Measurements from ENCODE around the gene ETNK2. TPM values are rescaled to one million over a fixed set of nuclear protein-coding genes. Genes with fewer than 3 reads are reported as not detected.

The ETNK2 gene
- total RNA-seq, 2 donors from 2014 or later: 0.84 to 1.6 TPM

GRCh38 chr1:204139952-204140351 is 11.9 kb downstream of the ETNK2 start:
- ATAC-seq (no peak), DNase-seq (ENCODE audit: low spot score in 2 of 2) (no peak)
- no peaks in the 10 kb centered on the region for H3K36me3 Mint-ChIP-seq
- H3K9me3 Mint-ChIP-seq: no peaks in the 10 kb centered on the region
- no peak overlapping the region for H3K27ac Mint-ChIP-seq

DNA sequence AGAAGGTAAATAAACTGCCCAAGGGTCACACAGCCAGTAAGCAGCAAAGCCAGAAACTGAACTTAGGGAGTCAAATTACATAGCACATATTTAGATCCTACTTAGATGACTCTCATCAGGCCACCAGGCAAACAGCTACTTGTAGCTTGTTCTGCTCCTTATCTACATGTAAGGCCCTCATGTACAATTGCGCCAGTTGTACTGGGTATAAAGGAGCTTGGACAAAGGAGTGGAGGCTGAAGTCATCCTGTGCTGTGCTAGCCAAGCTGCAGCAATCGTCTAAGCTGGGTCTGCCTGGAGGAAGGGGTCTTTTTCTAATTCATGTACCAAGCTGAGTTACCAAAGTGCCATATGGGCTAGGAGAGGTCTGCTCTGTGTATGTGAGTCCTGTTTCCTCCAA is 12.8 kb downstream of the ETNK2 start:
- H3K9me3 Mint-ChIP-seq: no peaks in the 10 kb centered on the region
- H3K36me3 Mint-ChIP-seq: no peaks in the 10 kb centered on the region
- H3K27ac Mint-ChIP-seq: no peak overlapping the region
- DNase-seq (ENCODE audit: low spot score in 2 of 2): no peak
- ATAC-seq: no peak

DNA sequence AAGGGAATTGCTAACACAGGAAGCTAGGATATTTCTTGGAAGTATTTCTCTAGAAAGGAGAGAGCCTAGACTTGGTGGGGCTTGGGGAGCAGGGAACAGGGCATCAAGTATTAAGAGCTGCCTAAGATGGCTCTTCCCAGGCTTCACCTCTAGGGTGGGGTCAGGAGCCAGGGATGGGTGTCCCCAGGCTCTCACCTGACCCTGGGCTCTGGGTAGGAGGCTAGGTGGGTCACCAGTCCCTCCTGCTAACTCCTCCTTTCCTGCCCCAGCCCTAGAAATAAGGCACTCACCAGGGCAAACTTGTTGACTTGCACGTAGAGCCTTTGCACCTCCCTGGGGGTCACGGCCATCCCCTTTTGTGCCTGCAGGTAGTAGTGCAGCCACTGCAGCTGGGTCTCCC is 15.0 kb downstream of the ETNK2 start:
- Mint-ChIP-seq H3K36me3 (no peaks in the 10 kb centered on the region), H3K27ac (no peak overlapping the region), H3K9me3 (no peaks in the 10 kb centered on the region)
- DNase-seq (ENCODE audit: low spot score in 2 of 2) (no peak), ATAC-seq (no peak)

DNA sequence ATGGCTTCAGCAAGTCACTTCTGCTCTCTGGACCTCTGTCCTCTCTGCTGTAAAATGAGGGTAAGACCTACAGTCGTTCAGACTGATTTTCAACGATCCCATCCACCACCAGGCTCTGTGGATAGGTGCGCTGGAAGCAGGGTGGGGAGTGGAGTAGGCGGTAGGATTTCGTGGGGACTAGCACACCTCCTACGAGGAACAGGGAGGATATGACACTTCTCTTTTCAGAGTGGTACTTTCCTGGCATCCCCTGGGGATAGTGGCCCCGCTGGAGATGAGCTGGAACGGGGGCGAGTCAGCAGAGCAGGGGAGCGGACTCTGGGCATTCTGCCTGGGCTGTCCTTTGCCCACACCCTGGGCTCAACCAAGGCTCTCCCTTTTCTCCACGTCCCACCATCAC is 17.7 kb downstream of the ETNK2 start:
- no peaks in the 10 kb centered on the region for H3K9me3 Mint-ChIP-seq
- no peak for ATAC-seq
- no peaks in the 10 kb centered on the region for H3K36me3 Mint-ChIP-seq

DNA sequence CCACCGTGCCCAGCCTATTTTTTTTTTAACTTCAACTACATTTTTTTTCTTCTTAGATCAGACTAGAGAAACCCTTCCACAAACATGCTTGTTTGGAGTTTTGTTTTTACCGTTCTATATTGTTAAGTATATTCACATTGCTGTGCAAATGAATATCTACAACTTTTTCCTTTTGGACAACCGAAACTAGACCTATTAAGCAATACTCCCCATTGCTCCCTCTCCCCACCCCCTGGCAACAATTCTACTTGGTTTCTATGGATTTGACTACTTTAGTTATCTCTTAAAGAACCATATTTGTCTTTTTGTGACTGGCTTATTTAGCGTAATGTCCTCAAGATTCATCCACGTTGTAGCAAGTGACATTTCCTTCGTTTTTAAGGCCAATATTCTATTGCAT is 19.1 kb downstream of the ETNK2 start:
- H3K27ac Mint-ChIP-seq: no peak overlapping the region
- DNase-seq (ENCODE audit: low spot score in 2 of 2): no peak
- no peaks in the 10 kb centered on the region for H3K9me3 Mint-ChIP-seq
- ATAC-seq: no peak
- no peaks in the 10 kb centered on the region for H3K36me3 Mint-ChIP-seq

More for the DNA sequence above, 17.7 kb downstream of the ETNK2 start:
- no peak overlapping the region for H3K27ac Mint-ChIP-seq
- no peak for DNase-seq (ENCODE audit: low spot score in 2 of 2)

DNA sequence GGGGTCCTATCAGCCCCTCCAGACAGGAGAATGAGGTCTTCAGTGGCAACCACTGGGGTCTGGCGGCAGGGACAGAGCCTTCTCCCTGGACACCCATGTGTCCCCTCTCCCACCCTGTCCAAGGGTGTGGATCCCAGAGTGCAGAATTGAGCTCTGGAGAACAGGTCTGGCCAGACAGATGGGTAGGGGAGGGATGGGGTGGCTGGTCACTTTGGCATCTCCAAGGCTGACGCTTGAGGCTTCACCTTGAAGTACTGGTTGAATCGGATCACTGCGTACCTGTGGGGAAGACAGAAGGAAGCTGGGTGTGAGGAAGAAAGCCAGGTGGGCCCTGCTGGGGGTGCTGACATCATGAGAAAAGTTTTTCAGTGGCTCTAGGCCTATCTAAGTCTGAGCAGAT is 19.9 kb downstream of the ETNK2 start:
- DNase-seq (ENCODE audit: low spot score in 2 of 2): no peak
- Mint-ChIP-seq H3K36me3 (no peaks in the 10 kb centered on the region), H3K9me3 (no peaks in the 10 kb centered on the region), H3K27ac (no peak overlapping the region)
- ATAC-seq: no peak

DNA sequence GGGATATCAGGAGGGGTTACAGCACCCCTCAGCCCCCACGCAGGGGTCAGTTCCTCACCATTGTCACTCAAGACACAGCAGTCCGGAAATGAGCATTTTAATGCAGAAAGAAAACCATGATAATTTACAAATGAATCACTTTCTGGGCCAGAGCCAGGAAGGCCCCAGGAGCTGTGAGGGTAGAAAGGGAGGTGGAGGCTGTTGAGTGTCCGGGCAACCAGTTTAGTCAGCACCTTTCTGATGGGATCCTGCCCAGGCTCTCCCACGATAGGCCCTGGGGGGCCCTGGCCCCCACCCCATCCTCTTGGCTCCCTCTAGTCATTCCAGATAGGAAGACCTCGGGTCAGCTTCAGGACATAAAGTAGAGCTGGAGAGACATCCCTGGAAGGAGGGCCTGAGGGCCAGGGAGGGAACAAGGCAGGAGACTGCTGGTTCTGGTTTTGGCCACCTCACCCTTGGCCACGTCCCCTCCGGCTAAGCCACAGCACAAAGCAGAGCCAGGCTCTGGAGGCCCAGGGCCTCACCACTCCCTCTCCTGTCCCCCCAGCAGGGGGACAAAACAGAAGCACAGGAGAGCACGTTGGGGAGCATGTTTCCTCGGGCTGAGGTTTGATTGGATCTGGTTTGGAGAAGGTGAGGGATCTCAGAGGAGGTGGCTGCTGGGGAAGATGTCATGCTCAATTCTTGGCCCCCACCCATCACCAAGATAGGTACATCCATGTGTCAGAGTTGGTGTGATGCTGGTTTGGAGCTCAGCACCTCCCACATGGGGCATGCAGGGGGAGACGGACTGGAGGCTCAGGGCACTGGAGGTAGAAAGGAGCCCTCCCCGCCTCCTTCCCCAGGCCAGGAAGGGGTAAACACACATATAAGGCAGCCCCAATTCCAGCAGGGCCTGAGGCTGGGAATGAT is 20.6 kb downstream of the ETNK2 start:
- Mint-ChIP-seq H3K36me3 (no peaks in the 10 kb centered on the region), H3K27ac (peak overlapping the region in 1 of 2 donors; percentile 77), H3K9me3 (no peaks in the 10 kb centered on the region)
- DNase-seq (ENCODE audit: low spot score in 2 of 2) (no peak), ATAC-seq (no peak)

DNA sequence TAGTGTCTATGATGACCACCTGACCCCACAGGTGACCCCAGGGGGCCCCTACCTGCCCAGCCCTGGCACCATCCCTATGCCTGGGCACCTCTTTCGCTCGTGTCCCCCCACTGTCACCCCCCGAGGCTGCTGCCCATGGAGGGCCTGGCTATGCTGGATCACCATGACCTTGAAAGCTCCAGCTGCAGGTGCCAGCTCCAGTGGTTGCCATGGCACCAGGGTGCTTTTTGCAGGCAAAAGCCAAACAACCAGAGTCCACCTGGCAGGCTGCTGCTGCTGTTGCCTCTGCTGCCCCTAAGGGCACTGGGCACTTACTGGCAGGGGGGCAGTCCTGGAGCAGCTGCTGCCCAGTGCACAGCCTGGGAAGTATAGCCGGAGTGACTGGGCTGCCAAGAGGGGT is 21.7 kb downstream of the ETNK2 start:
- no peaks in the 10 kb centered on the region for H3K36me3 Mint-ChIP-seq
- no peaks in the 10 kb centered on the region for H3K9me3 Mint-ChIP-seq
- DNase-seq (ENCODE audit: low spot score in 2 of 2) (no peak), ATAC-seq (no peak)
- no peak overlapping the region for H3K27ac Mint-ChIP-seq

- Mint-ChIP-seq H3K36me3 (no peaks in the 10 kb centered on the region), H3K9me3 (no peaks in the 10 kb centered on the region), H3K27ac (peak overlapping the region; percentile 29 to 81)
- ATAC-seq (peak; percentile 93), DNase-seq (ENCODE audit: low spot score in 2 of 2) (peak; percentile 66)
Measured at GRCh38 chr1:204128964-204129896, 22.6 kb downstream of the ETNK2 start.

GRCh38 chr1:204128464-204128963 is 23.3 kb downstream of the ETNK2 start:
- no peaks in the 10 kb centered on the region for H3K36me3 Mint-ChIP-seq
- ATAC-seq (peak in 1 of 2 donors; percentile 8), DNase-seq (ENCODE audit: low spot score in 2 of 2) (no peak)
- H3K27ac Mint-ChIP-seq: peak overlapping the region in 1 of 2 donors; percentile 81
- H3K9me3 Mint-ChIP-seq: no peaks in the 10 kb centered on the region

GRCh38 chr1:204127597-204128242 is 24.1 kb downstream of the ETNK2 start:
- Mint-ChIP-seq H3K36me3 (no peaks in the 10 kb centered on the region), H3K9me3 (no peaks in the 10 kb centered on the region), H3K27ac (peak overlapping the region in 1 of 2 donors; percentile 81)
- DNase-seq (ENCODE audit: low spot score in 2 of 2) (no peak), ATAC-seq (peak in 1 of 2 donors; percentile 21)

DNA sequence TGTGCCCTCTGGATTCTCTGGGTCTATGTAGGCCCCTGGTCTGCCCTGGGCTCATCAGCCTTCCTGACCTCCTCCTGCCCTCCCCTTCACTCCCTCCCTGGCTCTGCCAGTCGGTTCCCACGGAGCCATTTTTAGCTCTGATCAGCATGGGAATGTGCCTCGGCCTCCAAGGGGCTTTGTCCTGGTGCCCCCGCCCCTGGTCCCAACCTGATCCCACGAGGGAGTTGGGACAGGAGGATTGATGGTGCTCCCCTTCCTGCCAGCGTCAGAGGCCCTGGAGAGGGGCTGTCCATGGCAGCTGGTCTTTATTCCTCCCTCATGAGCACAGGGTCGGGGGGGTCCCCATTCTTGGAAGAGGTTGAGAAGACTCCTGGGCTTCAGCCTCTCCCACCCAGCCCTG is 24.9 kb downstream of the ETNK2 start:
- no peak overlapping the region for H3K27ac Mint-ChIP-seq
- no peak for ATAC-seq

GRCh38 chr1:204126386-204126785 is 25.5 kb downstream of the ETNK2 start:
- Mint-ChIP-seq H3K9me3 (no peaks in the 10 kb centered on the region), H3K36me3 (no peaks in the 10 kb centered on the region), H3K27ac (no peak overlapping the region)
- DNase-seq (ENCODE audit: low spot score in 2 of 2) (no peak), ATAC-seq (no peak)

More for the DNA sequence above, 24.9 kb downstream of the ETNK2 start:
- no peak for DNase-seq (ENCODE audit: low spot score in 2 of 2)
- Mint-ChIP-seq H3K36me3 (no peaks in the 10 kb centered on the region), H3K9me3 (no peaks in the 10 kb centered on the region)

GRCh38 chr1:204125759-204126351 is 26.0 kb downstream of the ETNK2 start:
- DNase-seq (ENCODE audit: low spot score in 2 of 2) (no peak), ATAC-seq (no peak)
- no peaks in the 10 kb centered on the region for H3K36me3 Mint-ChIP-seq
- H3K27ac Mint-ChIP-seq: no peak overlapping the region
- H3K9me3 Mint-ChIP-seq: no peaks in the 10 kb centered on the region

- Mint-ChIP-seq H3K36me3 (no peaks in the 10 kb centered on the region), H3K27ac (no peak overlapping the region), H3K9me3 (no peaks in the 10 kb centered on the region)
- DNase-seq (ENCODE audit: low spot score in 2 of 2): no peak
- no peak for ATAC-seq
Measured at GRCh38 chr1:204124639-204125038, 27.2 kb downstream of the ETNK2 start.

GRCh38 chr1:204123376-204123775 is 28.5 kb downstream of the ETNK2 start:
- no peaks in the 10 kb centered on the region for H3K36me3 Mint-ChIP-seq
- ATAC-seq (no peak), DNase-seq (ENCODE audit: low spot score in 2 of 2) (no peak)
- H3K27ac Mint-ChIP-seq: peak overlapping the region in 1 of 2 donors; percentile 57
- H3K9me3 Mint-ChIP-seq: no peaks in the 10 kb centered on the region
